GM19193 (cell line): Measurements from ENCODE around the gene VTI1A.

Source experiments
- POLR2A ChIP-seq: IDR thresholded peaks from 4 replicates; pipeline ENCODE4 v1.6.1; 2011; ENCODE audit not compliant: insufficient read depth, insufficient read length; ENCODE audit errors: extremely low read depth

VTI1A gene

DNA sequence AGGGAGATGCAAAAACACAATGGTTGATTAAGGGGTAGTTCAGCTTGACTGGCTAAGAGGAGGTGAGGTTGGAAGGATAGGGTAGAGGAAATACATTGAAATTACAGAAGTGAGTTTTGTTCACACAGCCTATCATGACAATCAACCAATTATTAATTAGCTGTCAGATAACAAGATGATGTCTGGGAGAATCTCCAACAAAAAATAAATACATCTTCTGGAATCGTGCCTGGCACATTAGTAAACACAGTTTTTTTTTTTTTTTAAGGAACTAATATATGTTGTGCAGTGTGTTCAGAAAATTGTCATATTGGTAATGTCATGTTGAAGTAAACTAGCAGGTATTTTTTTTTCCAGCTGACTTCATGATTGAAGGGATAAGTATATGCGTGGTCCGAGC is 171.8 kb downstream of the VTI1A start:
- TF ChIP-seq POLR2A = no peak

DNA sequence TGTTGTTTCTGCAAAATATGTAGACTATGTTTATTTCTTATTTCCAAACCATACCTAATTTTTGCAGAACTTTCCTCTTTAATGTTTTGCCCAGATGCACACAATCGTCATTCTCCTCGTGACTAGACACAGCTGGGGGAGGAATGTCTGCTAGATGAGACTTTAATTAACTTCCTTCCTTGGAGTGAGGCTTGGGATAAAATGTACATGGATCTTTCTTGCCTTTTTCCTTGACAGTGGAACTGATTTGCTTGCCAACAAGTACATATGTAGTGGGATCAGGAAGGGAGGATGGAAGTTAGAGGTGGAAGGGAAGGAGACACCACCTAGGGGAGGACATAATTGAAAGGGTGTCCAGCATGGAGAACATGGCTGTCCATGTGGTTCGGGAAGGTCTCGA is 172.5 kb downstream of the VTI1A start:
- TF ChIP-seq POLR2A = no peak

DNA sequence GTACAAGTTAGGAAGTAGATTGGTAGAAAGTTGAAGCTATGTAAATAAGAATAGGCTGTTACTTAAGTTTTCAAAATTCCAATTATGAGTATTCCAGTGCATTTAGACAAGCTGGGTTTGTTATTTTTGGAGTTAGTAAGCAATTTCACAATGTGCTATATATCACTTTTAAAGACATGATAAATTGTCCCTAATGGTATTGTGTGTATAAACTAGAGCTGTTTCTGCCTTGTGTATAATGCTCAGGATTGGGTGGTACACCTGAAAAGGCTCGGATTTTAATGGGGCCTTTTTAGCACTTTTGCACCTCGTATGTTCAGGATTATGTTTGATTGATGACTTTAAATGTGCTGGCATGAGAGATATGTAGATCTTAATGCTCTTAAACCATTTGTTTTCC is 175.8 kb downstream of the VTI1A start:
- TF ChIP-seq POLR2A = no peak

DNA sequence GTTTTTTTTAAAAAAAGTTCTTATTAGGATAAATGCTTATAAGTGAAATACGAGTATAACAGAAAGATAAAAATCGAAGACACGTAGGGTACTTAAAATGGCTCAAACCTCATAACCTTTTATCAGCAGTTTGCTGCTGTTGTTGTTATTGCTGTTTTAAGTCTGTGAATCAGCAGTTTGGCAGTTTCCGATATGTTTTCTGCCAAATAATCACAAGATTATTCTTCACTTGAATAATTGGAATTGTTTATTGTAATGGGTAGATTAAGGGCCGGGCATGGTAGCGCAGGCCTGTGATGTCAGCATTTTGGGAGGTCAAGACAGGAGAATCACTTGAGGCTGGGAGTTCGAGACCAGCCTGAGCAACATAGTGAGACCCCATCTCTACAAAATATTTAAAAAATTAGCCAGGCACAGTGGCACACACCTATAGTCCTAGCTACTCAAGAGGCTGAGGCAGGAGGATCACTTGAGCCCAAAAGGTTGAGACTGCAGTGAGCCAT is 177.6 kb downstream of the VTI1A start:
- no peak for TF ChIP-seq POLR2A

DNA sequence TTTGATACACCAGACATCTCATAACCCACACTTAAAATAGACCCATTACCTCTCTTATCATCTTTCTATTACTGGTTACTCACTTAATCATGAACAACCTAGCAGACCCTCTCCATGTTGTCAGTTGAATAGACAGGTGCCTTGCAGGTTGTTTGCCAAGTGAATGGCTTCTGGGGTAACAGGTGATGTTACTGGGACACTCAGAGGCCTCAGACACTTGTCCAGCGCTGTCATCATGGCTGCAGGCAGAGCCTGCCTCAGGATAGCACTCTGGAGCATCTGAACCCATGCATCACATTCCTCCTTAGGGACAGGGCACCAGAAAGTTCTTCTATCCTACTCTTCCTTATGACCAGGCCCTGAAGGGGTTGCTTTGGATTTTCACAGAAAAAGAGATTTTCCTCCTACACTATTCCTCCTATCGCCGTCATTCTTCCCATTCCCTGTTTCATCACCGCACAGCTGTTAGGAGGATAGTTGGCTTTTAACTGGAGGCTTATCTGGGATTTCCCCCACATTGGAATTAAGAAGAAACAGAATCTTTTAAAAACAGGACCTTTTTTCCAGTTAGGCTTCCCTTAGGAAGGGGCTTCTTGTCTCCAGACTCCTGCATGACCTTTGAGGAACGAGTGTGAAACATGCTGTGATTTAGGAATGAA is 182.1 kb downstream of the VTI1A start:
- no peak for TF ChIP-seq POLR2A

DNA sequence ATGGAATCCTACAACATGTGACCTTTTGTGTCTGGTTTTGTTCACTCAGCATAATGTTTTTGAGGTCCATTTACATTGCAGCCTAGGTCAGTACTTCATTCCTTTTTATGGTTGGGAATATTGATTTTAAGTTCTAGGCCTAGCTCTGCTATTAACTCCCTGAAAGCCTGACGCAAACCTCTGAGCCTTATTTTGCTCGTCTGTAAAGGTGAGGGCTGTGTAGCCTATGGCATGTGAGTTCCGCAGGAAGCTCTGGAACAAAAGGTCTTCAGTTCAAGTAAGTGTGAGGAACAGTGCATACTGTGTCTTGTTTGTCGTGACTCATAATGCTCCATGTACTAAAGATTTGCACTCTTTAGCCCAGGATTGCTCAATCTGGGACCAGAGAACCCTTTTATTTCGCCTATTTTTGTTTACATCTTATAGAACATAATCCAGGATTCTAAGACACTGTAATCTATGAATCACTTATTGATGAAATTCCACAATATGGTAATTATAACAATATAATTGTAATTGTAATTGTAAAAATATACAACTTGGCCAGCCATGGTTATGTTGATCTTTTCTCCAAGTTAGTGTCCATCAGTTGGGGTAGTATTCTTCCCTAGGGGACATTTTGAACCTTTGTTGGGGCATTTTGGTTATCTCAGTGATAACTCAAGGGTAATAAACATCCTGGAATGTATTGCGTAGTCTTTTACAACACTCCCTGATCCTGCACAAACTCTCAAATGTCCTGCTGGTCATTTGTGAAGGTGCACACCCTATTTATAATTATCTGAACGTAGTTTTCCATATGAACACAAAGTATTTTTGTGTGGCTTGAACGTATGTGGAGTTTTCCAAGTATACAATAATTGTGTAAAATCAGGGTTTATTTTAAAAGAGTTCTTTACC is 184.7 kb downstream of the VTI1A start:
- no peak for TF ChIP-seq POLR2A

DNA sequence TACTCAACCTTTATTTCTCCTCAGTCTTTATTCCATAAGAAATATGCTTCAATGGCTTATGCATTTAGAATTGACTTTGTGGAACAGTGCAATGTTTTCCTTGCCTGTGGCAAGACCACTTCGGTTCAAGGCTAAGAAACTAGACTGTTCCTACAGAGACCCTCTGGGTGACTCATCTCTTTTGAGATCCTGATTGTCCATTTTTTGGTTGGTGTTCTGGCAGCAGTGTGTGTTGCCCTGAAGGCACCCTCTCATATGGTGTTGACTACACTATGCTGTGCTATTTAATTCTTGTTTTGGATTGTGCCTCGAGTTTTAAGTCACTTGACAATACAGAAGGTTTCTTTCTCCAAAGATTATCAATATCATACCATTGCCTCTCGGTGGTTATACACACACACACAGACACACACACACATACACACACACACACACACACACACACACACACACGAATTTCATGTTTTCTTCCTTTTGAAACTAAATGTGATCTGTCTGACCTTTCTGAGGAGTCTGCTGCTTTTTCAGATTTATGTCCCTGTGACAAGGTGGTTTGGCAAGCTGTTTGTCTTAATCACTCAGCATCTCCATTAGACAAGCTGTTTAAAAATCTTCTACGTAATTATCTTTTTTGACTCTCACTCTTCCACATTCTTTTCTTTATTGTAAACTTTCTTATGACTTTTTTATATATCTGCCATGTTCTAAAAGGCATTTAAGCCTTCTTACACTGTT is 187.2 kb downstream of the VTI1A start:
- TF ChIP-seq POLR2A = no peak

DNA sequence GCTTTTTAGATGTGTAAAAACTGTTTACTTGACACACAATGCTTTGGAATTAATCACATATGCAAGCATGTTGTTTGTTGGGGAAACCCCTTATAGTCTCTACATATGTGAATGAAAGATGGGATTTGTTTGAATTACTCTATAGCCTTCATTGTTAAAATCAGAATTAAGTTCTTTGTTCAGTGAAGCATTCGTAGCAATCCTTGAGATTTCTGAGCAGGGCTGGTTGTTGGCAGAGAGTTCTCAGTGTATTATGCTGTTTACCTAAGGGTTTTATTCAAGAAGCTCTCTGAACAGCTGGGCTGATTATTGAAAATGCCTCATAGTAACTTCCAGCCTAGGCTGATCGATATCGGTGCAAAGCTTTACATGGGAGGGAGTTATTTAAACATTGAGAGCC is 190.9 kb downstream of the VTI1A start:
- TF ChIP-seq POLR2A = no peak

DNA sequence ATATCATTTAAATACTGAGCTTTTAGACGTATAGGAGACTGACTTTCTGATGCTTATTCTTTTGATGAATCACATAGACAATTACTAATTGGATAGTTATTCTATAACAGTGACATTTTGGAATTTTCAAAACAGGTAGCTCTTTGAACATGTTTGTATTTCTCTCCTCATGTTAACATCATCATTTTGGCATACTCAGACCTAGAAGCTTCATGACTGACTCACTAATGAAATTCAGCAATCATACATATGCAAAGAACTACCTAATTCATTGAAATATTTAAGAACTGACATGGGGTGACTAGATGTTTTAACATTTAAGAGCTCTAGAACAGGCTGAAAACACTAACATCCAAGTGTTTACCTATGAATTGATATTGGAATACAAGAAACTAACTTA is 192.3 kb downstream of the VTI1A start:
- no peak for TF ChIP-seq POLR2A

DNA sequence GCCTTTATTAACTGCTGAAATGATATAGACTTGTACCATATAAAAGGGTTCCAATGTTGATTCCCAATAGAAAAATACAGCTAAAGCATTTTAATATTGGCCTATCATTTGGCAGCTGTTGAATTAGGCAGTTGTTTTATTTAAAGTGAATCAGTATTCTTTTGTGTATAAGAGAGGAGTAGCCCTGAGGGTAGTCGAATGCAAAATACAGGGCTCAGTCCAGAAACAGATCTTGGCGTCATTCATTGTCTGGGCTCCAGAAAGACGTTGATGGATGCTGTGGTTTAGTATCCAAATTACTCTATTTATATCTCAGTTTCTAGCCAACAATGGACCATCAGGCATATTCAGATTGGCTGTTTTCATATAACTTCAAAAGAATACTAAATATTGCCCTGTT is 193.6 kb downstream of the VTI1A start:
- no peak for TF ChIP-seq POLR2A

DNA sequence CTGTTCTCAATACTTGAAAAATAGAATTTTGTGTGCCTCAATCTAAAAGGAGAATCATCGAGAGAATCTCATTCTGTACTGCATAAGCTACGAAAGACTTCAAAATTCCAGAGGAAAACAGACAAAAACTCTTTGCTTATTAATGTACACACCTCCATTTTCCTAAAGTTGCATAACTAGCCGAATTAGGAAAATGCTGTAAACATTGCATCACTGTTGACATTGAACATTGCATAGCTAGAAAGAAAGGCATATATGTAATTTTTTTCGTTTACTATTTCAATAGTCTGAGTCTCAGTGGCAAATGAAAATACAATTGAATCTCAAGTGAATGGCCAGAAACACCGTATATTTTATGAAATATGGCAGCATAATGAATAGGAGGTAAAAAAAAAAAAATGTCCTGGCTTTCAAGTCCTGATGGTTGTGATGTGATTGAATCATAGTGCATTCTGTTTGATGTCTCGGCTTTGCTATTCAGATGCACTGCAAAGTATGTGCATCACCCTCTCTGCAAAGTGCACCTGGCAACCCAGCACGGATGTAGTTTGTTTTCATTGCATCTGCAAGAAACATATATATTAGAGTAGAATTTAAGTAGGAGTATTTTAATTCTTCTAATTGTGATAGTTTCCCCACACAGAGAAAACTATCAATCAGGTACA is 196.7 kb downstream of the VTI1A start:
- TF ChIP-seq POLR2A = no peak

DNA sequence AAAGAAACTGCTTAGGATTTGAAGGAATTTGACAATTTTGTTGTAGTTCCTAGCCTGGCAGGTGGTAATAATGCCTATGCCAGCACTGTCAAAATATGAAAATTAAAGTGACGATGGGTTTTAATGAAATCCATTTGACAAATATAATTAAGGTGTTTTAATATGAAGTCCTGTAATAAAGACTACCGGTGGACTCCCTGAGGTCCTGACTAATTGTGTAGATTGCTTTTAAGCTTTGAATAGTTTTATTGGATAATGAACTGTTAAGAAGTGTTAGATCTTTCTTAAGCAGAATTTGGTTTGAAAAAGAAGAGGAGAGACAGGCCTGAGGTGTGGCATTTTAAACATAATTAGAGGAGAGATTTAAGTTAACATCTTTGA is 197.2 kb downstream of the VTI1A start:
- TF ChIP-seq POLR2A = no peak

DNA sequence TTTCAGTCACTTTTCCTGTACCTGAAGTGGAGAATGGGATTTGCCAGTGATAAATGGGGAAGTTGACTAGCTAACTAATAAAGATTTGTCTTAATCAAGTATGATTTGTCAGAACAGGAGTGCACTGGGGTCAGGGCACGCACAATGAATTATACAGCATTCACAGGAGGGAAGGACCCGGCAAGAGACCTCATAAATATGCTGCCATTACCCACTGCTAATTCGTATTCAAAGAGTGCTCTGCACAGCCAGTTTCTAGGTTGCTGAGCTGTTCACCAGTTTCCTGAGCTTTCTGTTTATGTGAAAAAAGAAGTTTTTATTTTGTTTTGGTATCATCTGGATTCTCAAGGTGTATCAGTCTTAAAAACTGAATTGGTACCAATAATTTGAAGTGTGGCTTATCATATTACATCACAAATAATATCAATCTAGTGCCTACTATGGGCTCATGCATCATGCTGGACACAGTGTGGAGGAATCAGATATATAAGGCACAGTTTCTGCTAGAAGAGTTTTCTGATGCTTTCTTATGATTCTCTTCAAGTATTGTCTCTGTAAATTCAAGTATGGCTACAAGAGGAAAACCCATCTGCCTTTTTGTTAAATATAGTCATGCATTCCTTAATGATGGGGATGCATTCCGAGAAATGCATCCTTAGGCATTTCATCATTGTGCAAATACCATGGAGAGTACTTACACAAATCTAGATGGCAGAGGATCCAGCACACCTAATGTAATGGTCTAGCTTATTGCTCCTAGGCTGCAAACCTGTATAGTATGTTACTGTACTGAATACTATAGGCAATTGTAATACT is 202.2 kb downstream of the VTI1A start:
- no peak for TF ChIP-seq POLR2A

DNA sequence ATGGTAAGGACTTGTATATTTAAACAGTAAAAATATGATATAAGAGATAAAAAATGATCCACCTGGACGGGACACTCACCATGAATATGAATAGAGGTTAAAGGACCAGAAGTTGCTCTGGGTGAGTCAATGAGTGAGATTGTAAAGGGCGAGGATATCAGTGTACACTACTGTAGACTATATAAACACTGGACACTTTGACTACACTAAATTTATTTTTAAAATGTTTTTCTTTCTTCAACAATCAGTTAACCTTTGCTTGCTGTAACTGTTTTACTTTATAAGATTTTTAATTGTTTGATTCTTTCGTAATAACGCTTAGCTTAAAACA is 202.8 kb downstream of the VTI1A start:
- no peak for TF ChIP-seq POLR2A
